Adrenal gland (tissue), 5 donors: Measurements from ENCODE around the gene FLT1.

Experiments used
- POLR2A ChIP-seq, 2 donors: fragments of 450-650 bp; IDR thresholded peaks; one replicate each; pipeline ENCODE4 v1.6.1; 2017; ENCODE audit warnings: antibody characterized with exemption in 2 of 2, mild to moderate bottlenecking in 2 of 2, moderate library complexity in 1 of 2
- TF ChIP-seq, protein P1 (sequence below), 6 experiments: fragments of 450-650 bp in 4 of 6; fragments of 200-600 bp in 2 of 6; sonication (generic) in 1 of 6; IDR thresholded peaks; 1 replicate in 5 of 6; 2 replicates in 1 of 6; pipeline versions ENCODE4 v1.5.1 to v1.8.0; 2016 to 2021; ENCODE audit warnings: antibody characterized with exemption in 6 of 6, mild to moderate bottlenecking in 2 of 6, moderate library complexity in 1 of 6
- donor health status: DM: no; HTN: no; CAD: no.

DNA sequence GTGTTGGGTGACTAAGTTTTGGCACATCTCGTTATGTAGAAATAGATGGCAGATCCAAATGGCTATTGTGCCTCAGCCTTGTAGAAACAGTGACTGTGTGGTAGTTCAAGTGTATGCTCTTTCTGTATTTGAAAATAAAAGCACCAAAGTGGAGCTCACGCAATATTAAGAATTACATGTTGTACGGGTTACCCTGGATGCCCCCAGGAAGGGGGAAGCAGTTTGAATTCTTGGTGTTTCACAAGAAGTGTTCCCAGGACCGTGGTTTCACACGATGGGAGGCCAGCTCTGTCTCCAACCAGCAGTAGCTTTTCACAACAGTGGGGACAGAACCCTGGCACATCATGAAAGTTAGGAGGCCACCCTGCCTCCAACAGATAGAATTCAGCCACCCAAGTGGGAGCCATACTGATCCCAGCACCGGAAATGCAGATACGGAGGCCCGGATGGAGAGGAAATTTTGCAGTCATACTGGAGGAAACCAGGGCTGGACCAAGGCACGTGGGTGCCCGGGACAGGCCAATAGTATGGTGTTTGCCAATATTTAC is 8.9 kb downstream of the FLT1 start:
- TF ChIP-seq, protein P1, sequence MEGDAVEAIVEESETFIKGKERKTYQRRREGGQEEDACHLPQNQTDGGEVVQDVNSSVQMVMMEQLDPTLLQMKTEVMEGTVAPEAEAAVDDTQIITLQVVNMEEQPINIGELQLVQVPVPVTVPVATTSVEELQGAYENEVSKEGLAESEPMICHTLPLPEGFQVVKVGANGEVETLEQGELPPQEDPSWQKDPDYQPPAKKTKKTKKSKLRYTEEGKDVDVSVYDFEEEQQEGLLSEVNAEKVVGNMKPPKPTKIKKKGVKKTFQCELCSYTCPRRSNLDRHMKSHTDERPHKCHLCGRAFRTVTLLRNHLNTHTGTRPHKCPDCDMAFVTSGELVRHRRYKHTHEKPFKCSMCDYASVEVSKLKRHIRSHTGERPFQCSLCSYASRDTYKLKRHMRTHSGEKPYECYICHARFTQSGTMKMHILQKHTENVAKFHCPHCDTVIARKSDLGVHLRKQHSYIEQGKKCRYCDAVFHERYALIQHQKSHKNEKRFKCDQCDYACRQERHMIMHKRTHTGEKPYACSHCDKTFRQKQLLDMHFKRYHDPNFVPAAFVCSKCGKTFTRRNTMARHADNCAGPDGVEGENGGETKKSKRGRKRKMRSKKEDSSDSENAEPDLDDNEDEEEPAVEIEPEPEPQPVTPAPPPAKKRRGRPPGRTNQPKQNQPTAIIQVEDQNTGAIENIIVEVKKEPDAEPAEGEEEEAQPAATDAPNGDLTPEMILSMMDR (IDR thresholded peaks at IDR 0.05), result no peak
- no peak for TF ChIP-seq POLR2A (IDR thresholded peaks at IDR 0.05)
